BE2C (cell line): Measurements from ENCODE around the gene NHLRC1.
"Not testable (repeated sequence)": the region's sequence is repeated elsewhere in the genome, so short reads cannot be mapped to it uniquely, and the experiment has no call there.

Experiments
- DNase-seq: peaks from one replicate; pipeline ENCODE4 v3.0.0-alpha.2; 2020
- H3K27me3 ChIP-seq: fragments of 250-450 bp; sonication (Bioruptor Pico); 2 replicates; pipeline ENCODE4 v1.5.1; 2020; ENCODE audit warnings: mild to moderate bottlenecking
- H3K36me3 ChIP-seq: fragments of 250-450 bp; sonication (Bioruptor Pico); 2 replicates; pipeline ENCODE4 v1.5.1; 2020; ENCODE audit warnings: mild to moderate bottlenecking
- H3K4me1 ChIP-seq: fragments of 250-450 bp; sonication (Bioruptor Pico); 2 replicates; pipeline ENCODE4 v1.5.1; 2020
- H3K4me3 ChIP-seq: 2 replicates; pipeline ENCODE4 v1.5.1; 2011; ENCODE audit warnings: low read depth, low read length
- H3K9me3 ChIP-seq: fragments of 250-450 bp; sonication (Bioruptor Pico); 2 replicates; pipeline ENCODE4 v1.5.1; 2020
- TF ChIP-seq, protein P1 (sequence below): IDR thresholded peaks from 2 replicates; pipeline ENCODE4 v1.5.1; 2012; ENCODE audit warnings: mild to moderate bottlenecking, low read depth, low read length

NHLRC1 gene

DNA sequence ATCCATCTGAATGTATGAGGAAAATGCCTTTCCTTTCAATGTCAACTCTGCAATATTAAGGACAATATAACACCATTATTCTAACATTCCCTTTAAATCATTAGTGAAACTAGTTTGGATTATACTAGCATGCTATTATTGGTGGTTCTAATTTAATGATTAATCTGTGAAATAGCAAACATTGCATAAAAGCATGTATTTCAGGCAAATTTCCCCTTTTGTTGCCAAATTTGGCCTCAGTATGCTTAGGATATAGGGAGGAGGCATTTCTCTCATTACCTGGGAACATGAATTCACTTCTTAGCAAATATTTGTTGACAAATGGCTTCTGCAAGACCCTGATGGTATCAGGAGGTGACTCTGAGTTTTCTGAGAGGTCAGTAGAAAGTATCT lies 30.8 kb upstream of the NHLRC1 start:
- H3K9me3 ChIP-seq: no peaks in the 10 kb centered on the region
- TF ChIP-seq, protein P1, sequence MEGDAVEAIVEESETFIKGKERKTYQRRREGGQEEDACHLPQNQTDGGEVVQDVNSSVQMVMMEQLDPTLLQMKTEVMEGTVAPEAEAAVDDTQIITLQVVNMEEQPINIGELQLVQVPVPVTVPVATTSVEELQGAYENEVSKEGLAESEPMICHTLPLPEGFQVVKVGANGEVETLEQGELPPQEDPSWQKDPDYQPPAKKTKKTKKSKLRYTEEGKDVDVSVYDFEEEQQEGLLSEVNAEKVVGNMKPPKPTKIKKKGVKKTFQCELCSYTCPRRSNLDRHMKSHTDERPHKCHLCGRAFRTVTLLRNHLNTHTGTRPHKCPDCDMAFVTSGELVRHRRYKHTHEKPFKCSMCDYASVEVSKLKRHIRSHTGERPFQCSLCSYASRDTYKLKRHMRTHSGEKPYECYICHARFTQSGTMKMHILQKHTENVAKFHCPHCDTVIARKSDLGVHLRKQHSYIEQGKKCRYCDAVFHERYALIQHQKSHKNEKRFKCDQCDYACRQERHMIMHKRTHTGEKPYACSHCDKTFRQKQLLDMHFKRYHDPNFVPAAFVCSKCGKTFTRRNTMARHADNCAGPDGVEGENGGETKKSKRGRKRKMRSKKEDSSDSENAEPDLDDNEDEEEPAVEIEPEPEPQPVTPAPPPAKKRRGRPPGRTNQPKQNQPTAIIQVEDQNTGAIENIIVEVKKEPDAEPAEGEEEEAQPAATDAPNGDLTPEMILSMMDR: no peak
- H3K4me1 ChIP-seq: no peaks in the 10 kb centered on the region
- H3K36me3 ChIP-seq: no peaks in the 10 kb centered on the region
- DNase-seq: no peak
- no peaks in the 10 kb centered on the region for H3K27me3 ChIP-seq
- no peak overlapping the region for H3K4me3 ChIP-seq

DNA sequence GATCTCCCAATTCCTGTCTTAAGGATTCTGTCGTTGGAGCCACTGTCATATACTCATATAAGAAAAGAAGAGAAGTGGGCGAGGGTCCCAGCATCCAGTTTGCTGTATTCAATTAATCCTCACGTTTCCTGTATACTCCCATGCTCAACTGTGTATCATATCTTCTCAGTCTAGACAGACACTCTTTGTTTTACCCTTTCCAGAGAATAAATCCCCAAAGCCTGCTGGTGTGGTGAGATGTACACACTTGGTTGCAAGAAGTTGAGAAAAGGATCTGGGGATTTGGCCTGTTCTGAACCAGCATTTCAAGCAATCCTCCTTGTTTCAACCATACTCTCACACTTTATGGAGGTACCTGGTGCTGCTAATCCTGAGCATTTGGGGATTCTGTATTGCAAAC lies 29.3 kb upstream of the NHLRC1 start:
- Histone ChIP-seq H3K9me3 (no peaks in the 10 kb centered on the region), H3K36me3 (no peaks in the 10 kb centered on the region), H3K4me1 (no peaks in the 10 kb centered on the region), H3K27me3 (no peaks in the 10 kb centered on the region), H3K4me3 (no peak overlapping the region)
- no peak for DNase-seq
- TF ChIP-seq, protein P1: no peak

DNA sequence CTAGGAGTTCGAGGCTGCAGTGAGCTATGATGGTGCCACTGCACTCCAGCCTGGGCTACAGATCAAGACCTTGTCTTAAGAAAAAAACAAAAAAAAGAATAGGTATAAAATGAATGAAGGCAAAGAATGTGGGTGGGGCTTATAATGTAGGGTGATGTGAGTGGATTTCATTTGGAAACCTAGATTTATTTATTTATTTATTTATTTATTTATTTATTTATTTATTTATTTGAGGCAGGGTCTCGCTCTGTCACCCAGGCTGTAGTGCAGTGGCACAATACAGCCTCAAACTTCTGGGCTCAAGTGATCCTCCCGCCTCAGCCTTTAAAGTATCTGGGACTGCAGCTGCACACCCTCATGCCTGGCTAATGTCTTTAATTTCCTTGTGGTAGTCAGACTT lies 28.9 kb upstream of the NHLRC1 start:
- not testable (repeated sequence) for H3K4me3 ChIP-seq, H3K27me3 ChIP-seq, H3K9me3 ChIP-seq, H3K4me1 ChIP-seq, H3K36me3 ChIP-seq, DNase-seq

DNA sequence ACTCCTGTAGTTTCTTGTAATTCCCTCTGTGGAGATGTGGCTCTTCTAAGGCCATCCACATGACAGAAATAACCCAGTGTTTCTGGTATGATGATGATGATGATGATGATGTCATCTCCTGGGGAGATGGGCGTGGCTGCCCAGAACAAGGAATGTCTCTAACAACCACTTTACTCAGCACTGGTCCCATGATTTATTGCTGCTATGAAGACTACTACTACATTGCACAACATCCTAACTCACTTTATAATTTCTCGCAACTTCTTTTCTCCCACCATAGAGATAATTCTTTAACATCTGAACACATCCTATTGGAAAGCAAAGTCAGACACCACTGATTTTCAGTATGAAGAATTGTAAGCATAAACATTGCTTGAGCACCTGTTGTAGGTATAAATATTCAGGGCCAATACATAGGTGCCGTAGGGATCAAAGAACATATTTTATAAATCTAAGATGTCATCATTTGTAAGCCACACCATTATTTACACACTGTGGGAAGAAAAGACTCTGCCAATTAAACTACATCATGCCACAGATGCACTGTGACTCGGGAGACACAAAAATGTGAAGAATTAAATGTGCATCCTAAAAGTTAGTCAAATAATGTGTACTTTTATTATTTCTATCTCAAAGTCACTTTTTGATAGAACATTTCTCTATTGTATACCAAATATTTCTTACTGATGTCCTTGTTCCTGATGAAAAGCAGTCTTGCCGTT lies 26.0 kb upstream of the NHLRC1 start:
- no peaks in the 10 kb centered on the region for H3K36me3 ChIP-seq
- H3K4me3 ChIP-seq: no peak overlapping the region
- DNase-seq: no peak
- H3K27me3 ChIP-seq: no peaks in the 10 kb centered on the region
- H3K9me3 ChIP-seq: no peaks in the 10 kb centered on the region
- TF ChIP-seq, protein P1: no peak
- H3K4me1 ChIP-seq: no peaks in the 10 kb centered on the region

DNA sequence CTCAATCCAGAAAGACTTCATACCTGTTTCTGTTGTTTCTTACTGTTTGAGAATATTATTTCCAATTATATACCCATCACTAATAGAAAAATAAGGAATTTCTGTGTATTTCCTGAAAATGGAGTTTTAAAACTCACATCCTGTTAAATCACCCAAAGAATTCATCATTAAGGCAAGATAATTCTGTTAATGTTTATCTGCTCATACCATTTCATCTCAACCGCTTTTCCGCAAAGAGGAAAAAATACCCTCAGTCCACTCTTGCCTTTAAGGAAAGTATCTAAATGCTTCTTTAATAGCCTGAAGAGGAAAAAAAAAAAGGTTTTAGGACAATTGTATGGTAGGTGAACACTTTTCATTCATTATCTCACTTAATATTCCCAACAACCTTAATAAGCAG lies 25.1 kb upstream of the NHLRC1 start:
- TF ChIP-seq, protein P1: no peak

DNA sequence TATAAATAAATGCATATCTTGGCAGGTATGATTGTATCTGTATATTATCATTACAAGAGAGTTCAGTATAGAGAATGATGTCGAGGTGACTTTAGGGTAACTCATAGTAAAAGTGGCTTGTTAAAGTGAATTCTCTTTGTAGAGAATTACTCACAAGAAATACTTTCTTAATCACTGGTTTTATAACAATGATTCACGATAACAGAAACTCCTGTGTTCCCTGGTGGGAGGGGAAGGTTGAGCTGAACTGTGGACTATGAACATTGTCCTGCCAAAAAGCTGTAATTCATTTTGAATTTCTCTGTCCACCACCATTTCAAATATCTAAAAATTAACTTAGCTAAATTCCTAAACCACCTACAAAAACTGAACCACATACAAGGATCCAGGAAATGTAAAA lies 24.7 kb upstream of the NHLRC1 start:
- Histone ChIP-seq H3K9me3 (no peaks in the 10 kb centered on the region), H3K4me3 (no peak overlapping the region), H3K4me1 (no peaks in the 10 kb centered on the region), H3K36me3 (no peaks in the 10 kb centered on the region), H3K27me3 (no peaks in the 10 kb centered on the region)
- no peak for DNase-seq
- TF ChIP-seq, protein P1: no peak

More for the DNA sequence above, 25.1 kb upstream of the NHLRC1 start:
- no peak for DNase-seq
- Histone ChIP-seq H3K36me3 (no peaks in the 10 kb centered on the region), H3K9me3 (no peaks in the 10 kb centered on the region), H3K4me1 (no peaks in the 10 kb centered on the region), H3K27me3 (no peaks in the 10 kb centered on the region), H3K4me3 (no peak overlapping the region)

DNA sequence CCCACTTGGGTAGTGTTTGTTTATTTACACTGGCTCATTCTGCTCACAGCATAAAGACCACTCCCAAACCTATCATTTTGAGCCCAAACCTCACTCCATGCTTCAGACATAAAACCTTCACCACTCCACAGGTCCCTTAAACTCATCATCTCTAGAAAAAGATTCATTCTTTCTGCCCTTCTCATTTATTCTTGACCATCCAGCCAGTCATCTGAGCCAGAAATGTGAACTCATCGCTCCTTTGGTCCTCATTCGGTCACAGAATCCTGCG lies 20.0 kb upstream of the NHLRC1 start:
- H3K9me3 ChIP-seq: no peaks in the 10 kb centered on the region
- TF ChIP-seq, protein P1: no peak
- DNase-seq: no peak
- no peak overlapping the region for H3K4me3 ChIP-seq
- H3K27me3 ChIP-seq: no peaks in the 10 kb centered on the region
- H3K4me1 ChIP-seq: no peaks in the 10 kb centered on the region
- no peaks in the 10 kb centered on the region for H3K36me3 ChIP-seq
